ENCODE data around the gene PSMB5.

The PSMB5 gene

DNA sequence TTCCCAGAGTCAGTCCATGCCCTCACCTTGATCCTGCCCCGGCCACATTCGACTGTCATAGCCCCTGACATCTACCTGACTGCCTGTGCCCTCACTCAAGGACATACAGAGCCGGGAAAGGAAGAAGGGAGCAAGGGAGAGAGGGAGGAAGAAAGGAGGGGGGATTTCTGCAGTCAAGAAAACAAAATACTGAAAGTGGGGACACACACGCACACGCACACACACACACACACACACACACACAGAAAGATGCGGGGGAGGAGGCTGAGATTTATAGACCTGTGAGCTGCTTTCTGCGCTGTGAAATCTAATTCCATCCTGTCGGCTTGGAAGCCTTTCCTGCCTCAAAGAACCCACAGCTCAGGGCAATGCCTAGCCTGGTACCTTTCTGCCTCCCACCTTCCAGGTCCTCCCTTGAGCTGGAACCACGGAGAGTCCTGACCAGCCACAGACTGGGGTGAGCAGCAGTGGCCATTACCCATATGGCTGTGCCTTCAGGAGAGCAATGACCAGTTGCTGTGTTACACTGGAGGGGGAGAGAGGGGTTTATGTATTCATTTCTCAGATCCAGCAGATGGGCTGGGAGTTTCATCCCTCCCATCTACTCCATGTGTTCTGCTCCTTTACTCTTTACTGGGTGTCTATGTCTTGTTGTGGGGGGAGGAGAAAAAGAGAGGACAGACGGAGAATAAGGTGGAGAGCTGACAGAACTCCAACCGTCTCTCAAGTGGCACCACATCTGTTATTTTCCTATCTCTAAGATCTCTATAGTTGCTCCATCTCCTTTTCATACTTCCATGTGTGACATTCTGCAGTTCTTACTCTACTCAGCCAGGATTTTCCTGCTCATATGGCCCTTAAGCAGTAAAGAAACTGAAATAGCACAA, 37.7 kb downstream of the PSMB5 start (continued):
- TF ChIP-seq, protein P1, sequence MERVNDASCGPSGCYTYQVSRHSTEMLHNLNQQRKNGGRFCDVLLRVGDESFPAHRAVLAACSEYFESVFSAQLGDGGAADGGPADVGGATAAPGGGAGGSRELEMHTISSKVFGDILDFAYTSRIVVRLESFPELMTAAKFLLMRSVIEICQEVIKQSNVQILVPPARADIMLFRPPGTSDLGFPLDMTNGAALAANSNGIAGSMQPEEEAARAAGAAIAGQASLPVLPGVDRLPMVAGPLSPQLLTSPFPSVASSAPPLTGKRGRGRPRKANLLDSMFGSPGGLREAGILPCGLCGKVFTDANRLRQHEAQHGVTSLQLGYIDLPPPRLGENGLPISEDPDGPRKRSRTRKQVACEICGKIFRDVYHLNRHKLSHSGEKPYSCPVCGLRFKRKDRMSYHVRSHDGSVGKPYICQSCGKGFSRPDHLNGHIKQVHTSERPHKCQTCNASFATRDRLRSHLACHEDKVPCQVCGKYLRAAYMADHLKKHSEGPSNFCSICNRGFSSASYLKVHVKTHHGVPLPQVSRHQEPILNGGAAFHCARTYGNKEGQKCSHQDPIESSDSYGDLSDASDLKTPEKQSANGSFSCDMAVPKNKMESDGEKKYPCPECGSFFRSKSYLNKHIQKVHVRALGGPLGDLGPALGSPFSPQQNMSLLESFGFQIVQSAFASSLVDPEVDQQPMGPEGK (tag by site-specific recombination; IDR thresholded peaks at IDR 0.05): peak; percentile 61
- TF ChIP-seq MEIS1 (CRISPR knock-in tag; IDR thresholded peaks at IDR 0.05; ENCODE audit: borderline replicate concordance) (no peak), ZNF169 (tag by site-specific recombination; IDR thresholded peaks at IDR 0.05) (no peak), ZNF660 (tag by site-specific recombination; IDR thresholded peaks at IDR 0.05) (no peak), ZNF248 (tag by site-specific recombination; IDR thresholded peaks at IDR 0.05) (0 out of 2 replicates have a peak, but pooled peaks have one; percentile 46), BCL11A (tag by site-specific recombination; IDR thresholded peaks at IDR 0.05; ENCODE audit: low read depth) (no peak), ZBTB7A (tag by site-specific recombination; IDR thresholded peaks at IDR 0.05; ENCODE audit: low read depth) (no peak), ZNF366 (tag by site-specific recombination; conservative IDR thresholded peaks at IDR 0.05) (peak; percentile 72), ZNF112 (tag by site-specific recombination; IDR thresholded peaks at IDR 0.05) (no peak), GLI2 (tag by site-specific recombination; IDR thresholded peaks at IDR 0.05; ENCODE audit: borderline replicate concordance, low read depth) (no peak), SP2 (tag by site-specific recombination; IDR thresholded peaks at IDR 0.05) (no peak), ZNF324 (tag by site-specific recombination; IDR thresholded peaks at IDR 0.05) (peak; percentile 55), KLF7 (tag by site-specific recombination; IDR thresholded peaks at IDR 0.05; ENCODE audit: borderline replicate concordance) (no peak), ZNF223 (tag by site-specific recombination; IDR thresholded peaks at IDR 0.05) (no peak), ZNF274 (IDR thresholded peaks at IDR 0.05; ENCODE audit: low read length) (no peak), ZNF274 (tag by site-specific recombination; IDR thresholded peaks at IDR 0.05; ENCODE audit: borderline replicate concordance) (no peak), ZBTB17 (tag by site-specific recombination; IDR thresholded peaks at IDR 0.05) (peak; percentile 47), ZNF561 (tag by site-specific recombination; IDR thresholded peaks at IDR 0.05; ENCODE audit: borderline replicate concordance) (no peak), ZNF292 (tag by site-specific recombination; IDR thresholded peaks at IDR 0.05; ENCODE audit: borderline replicate concordance, low read depth) (no peak), ZNF16 (tag by site-specific recombination; IDR thresholded peaks at IDR 0.05; ENCODE audit: low read depth) (no peak), ZNF785 (tag by site-specific recombination; IDR thresholded peaks at IDR 0.05) (no peak), ZNF473 (tag by site-specific recombination; IDR thresholded peaks at IDR 0.05) (no peak), ZNF140 (tag by site-specific recombination; IDR thresholded peaks at IDR 0.05) (no peak), ZNF654 (tag by site-specific recombination; IDR thresholded peaks at IDR 0.05; ENCODE audit: low read depth) (no peak), MZF1 (tag by site-specific recombination; IDR thresholded peaks at IDR 0.05; ENCODE audit: borderline replicate concordance) (0 out of 2 replicates have a peak, but pooled peaks have one; percentile 41), OVOL3 (tag by site-specific recombination; IDR thresholded peaks at IDR 0.05) (no peak), ZNF239 (tag by site-specific recombination; IDR thresholded peaks at IDR 0.05) (no peak)
- TF ChIP-seq, protein P2, sequence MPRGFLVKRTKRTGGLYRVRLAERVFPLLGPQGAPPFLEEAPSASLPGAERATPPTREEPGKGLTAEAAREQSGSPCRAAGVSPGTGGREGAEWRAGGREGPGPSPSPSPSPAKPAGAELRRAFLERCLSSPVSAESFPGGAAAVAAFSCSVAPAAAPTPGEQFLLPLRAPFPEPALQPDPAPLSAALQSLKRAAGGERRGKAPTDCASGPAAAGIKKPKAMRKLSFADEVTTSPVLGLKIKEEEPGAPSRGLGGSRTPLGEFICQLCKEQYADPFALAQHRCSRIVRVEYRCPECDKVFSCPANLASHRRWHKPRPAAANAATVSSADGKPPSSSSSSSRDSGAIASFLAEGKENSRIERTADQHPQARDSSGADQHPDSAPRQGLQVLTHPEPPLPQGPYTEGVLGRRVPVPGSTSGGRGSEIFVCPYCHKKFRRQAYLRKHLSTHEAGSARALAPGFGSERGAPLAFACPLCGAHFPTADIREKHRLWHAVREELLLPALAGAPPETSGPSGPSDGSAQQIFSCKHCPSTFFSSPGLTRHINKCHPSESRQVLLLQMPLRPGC (tag by site-specific recombination; IDR thresholded peaks at IDR 0.05): no peak
- TF ChIP-seq, protein P3, sequence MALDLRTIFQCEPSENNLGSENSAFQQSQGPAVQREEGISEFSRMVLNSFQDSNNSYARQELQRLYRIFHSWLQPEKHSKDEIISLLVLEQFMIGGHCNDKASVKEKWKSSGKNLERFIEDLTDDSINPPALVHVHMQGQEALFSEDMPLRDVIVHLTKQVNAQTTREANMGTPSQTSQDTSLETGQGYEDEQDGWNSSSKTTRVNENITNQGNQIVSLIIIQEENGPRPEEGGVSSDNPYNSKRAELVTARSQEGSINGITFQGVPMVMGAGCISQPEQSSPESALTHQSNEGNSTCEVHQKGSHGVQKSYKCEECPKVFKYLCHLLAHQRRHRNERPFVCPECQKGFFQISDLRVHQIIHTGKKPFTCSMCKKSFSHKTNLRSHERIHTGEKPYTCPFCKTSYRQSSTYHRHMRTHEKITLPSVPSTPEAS (tag by site-specific recombination; IDR thresholded peaks at IDR 0.05): peak; percentile 95
- TF ChIP-seq, protein P4, sequence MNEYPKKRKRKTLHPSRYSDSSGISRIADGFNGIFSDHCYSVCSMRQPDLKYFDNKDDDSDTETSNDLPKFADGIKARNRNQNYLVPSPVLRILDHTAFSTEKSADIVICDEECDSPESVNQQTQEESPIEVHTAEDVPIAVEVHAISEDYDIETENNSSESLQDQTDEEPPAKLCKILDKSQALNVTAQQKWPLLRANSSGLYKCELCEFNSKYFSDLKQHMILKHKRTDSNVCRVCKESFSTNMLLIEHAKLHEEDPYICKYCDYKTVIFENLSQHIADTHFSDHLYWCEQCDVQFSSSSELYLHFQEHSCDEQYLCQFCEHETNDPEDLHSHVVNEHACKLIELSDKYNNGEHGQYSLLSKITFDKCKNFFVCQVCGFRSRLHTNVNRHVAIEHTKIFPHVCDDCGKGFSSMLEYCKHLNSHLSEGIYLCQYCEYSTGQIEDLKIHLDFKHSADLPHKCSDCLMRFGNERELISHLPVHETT (tag by site-specific recombination; IDR thresholded peaks at IDR 0.05): no peak
- TF ChIP-seq, protein P5, sequence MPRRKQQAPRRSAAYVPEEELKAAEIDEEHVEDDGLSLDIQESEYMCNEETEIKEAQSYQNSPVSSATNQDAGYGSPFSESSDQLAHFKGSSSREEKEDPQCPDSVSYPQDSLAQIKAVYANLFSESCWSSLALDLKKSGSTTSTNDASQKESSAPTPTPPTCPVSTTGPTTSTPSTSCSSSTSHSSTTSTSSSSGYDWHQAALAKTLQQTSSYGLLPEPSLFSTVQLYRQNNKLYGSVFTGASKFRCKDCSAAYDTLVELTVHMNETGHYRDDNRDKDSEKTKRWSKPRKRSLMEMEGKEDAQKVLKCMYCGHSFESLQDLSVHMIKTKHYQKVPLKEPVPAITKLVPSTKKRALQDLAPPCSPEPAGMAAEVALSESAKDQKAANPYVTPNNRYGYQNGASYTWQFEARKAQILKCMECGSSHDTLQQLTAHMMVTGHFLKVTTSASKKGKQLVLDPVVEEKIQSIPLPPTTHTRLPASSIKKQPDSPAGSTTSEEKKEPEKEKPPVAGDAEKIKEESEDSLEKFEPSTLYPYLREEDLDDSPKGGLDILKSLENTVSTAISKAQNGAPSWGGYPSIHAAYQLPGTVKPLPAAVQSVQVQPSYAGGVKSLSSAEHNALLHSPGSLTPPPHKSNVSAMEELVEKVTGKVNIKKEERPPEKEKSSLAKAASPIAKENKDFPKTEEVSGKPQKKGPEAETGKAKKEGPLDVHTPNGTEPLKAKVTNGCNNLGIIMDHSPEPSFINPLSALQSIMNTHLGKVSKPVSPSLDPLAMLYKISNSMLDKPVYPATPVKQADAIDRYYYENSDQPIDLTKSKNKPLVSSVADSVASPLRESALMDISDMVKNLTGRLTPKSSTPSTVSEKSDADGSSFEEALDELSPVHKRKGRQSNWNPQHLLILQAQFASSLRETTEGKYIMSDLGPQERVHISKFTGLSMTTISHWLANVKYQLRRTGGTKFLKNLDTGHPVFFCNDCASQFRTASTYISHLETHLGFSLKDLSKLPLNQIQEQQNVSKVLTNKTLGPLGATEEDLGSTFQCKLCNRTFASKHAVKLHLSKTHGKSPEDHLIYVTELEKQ (tag by site-specific recombination; IDR thresholded peaks at IDR 0.05; ENCODE audit: borderline replicate concordance): peak; percentile 84; the same call in 1 of the 2 replicates

Data from HEK293 (cell line).